Mesothelial cell of epicardium (in vitro differentiated cells): Measurements from ENCODE around the gene CPAMD8. TPM values are rescaled to one million over a fixed set of nuclear protein-coding genes. Genes with fewer than 3 reads are reported as not detected.

Experiments used
- DNase-seq, 2 experiments: peaks; one replicate each; pipeline ENCODE4 v3.0.0; 2021; ENCODE audit warnings: low spot score in 2 of 2; ENCODE audit not compliant: unreplicated experiment in 2 of 2
- H3K27ac Mint-ChIP-seq: 2 replicates; pipeline ENCODE4 v1.8.0; 2021; ENCODE audit warnings: mixed read lengths
- H3K27me3 Mint-ChIP-seq: 2 replicates; pipeline ENCODE4 v1.8.0; 2021; ENCODE audit warnings: low read depth, mixed read lengths
- H3K36me3 Mint-ChIP-seq: 2 replicates; pipeline ENCODE4 v1.8.0; 2021; ENCODE audit warnings: mixed read lengths
- H3K4me1 Mint-ChIP-seq: 2 replicates; pipeline ENCODE4 v1.8.0; 2021; ENCODE audit warnings: mixed read lengths
- H3K4me3 Mint-ChIP-seq: 2 replicates; pipeline ENCODE4 v1.8.0; 2021; ENCODE audit warnings: mild to moderate bottlenecking, moderate library complexity, mixed read lengths
- H3K9me3 Mint-ChIP-seq: 2 replicates; pipeline ENCODE4 v1.8.0; 2021; ENCODE audit warnings: mixed read lengths
- total RNA-seq: library from RNA; stranded (reverse); gene quantifications from 3 replicates; pipeline ENCODE4 v1.2.1, GENCODE V29; 2021
- TF ChIP-seq, protein P1 (sequence below): fragments of 200-600 bp; sonication (generic); IDR thresholded peaks from one replicate; pipeline ENCODE4 v1.5.0; 2021; ENCODE audit warnings: antibody characterized with exemption; ENCODE audit not compliant: unreplicated experiment

Gene CPAMD8
- total RNA-seq, 1 donor from 2014 or later, result 40.9 TPM

DNA sequence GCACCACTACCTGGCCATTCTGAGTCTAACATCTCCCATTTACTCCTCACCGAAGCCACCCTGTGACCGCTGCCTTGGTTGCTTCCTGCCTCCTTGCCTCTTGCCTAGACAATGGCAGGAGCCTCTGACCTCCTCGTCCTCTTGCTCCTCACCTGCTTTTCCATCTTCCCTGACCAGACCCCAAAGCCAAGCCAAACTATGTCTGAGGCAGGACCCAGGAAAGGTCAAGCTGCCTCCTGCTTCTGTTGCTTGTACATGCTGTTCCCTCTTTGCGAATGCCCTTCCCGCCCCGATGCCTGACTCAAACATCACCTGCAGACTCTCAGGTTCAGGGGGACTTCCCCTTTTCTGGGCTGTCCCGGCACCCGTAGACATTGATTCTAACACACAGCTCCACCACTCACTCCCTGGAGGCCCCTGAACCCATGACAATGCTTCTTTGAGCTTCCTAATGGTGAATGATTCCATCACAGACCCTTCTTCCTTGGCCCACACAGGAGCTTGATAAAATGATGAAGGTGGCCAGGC is 77.0 kb downstream of the CPAMD8 start:
- peaks cover 11% of the 10 kb centered on the region for H3K36me3 Mint-ChIP-seq
- H3K4me3 Mint-ChIP-seq, result no peak overlapping the region
- DNase-seq, result no peak
- no peak overlapping the region for H3K27ac Mint-ChIP-seq
- H3K27me3 Mint-ChIP-seq, result no peaks in the 10 kb centered on the region
- no peaks in the 10 kb centered on the region for H3K4me1 Mint-ChIP-seq
- peaks cover 5% of the 10 kb centered on the region for H3K9me3 Mint-ChIP-seq
- TF ChIP-seq, protein P1, sequence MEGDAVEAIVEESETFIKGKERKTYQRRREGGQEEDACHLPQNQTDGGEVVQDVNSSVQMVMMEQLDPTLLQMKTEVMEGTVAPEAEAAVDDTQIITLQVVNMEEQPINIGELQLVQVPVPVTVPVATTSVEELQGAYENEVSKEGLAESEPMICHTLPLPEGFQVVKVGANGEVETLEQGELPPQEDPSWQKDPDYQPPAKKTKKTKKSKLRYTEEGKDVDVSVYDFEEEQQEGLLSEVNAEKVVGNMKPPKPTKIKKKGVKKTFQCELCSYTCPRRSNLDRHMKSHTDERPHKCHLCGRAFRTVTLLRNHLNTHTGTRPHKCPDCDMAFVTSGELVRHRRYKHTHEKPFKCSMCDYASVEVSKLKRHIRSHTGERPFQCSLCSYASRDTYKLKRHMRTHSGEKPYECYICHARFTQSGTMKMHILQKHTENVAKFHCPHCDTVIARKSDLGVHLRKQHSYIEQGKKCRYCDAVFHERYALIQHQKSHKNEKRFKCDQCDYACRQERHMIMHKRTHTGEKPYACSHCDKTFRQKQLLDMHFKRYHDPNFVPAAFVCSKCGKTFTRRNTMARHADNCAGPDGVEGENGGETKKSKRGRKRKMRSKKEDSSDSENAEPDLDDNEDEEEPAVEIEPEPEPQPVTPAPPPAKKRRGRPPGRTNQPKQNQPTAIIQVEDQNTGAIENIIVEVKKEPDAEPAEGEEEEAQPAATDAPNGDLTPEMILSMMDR, result no peak

DNA sequence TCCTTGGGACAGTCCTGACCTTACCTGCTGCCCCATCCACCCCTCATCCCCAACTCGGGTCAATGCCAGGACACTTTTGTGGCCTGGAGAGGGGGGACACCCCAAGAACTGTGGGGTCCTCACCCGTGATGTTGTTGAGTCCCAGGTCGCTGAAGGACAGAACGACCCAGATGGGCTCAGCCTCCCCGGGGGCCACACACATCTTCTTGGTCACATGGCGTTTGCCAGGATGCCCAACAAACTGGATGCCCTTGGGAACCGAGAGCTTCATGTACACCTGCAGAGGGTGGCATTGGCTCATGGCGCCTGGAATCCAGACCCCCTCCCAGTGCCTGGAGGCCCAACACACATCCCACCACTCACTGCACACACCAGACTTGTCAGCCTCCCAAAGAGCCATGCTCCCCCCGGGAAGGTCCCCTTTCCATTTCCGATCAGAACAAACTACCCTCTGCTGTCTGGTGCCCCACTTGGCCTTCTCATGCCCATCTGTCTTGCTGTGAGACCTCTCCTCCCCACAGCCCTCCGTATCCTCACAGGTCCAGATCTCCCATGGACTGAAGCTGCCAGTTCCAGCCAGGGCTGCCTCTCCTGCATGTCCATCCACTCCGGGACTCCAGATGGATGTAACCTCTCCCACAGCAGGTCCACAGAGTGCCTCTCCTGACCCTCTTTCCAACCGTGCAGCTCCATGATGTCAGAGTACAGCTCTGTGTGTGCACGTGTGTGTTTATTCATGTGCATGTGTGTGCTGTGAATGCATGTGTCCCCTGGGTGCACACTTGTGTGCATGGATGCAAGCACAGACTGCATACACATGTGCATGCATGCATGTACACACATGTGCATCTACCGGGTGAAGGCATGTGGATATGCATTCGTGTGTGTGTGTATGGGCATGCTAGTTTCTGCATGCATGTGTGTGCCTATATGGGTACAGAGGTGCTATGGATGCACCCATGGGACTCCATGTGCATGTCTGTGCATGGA is 79.4 kb downstream of the CPAMD8 start:
- H3K36me3 Mint-ChIP-seq, result peaks cover 3% of the 10 kb centered on the region
- DNase-seq, result no peak
- H3K9me3 Mint-ChIP-seq, result no peaks in the 10 kb centered on the region
- H3K27ac Mint-ChIP-seq, result no peak overlapping the region
- TF ChIP-seq, protein P1, result no peak
- H3K4me1 Mint-ChIP-seq, result no peaks in the 10 kb centered on the region
- no peak overlapping the region for H3K4me3 Mint-ChIP-seq
- H3K27me3 Mint-ChIP-seq, result no peaks in the 10 kb centered on the region

DNA sequence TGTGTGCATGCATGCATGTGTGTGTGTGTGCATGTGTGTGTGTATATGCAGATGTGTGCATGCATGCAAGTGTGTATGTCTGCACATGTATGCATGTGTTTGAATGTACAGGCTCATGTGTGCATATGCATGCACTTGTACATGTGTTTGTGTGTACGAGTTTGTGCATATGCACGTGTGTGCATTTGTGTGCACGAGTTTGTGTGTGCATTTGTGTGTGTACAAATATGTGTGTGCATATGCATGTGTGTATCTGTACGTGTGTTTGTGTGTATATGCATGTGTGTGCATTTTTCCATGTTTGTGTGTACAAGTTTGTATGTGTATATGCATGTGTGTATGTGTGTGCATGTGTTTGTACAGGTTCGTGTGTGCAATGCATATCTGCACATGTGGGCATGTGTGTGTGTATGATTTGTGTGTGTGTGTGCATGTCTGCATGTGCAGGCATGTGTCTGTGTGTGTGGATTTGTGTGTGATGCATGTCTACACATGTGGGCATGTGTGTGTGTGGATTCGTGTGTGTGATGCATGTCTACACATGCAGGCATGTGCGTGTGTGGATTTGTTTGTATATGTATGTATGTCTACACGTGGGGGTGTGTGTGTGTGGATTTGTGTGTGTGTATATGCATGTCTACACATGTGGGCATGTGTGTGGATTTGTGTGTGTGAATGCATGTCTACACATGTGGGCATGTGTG is 80.7 kb downstream of the CPAMD8 start:
- Mint-ChIP-seq H3K4me3 (no peak overlapping the region), H3K27ac (no peak overlapping the region), H3K4me1 (no peaks in the 10 kb centered on the region), H3K27me3 (no peaks in the 10 kb centered on the region), H3K9me3 (no peaks in the 10 kb centered on the region), H3K36me3 (peaks cover 5% of the 10 kb centered on the region)
- no peak for DNase-seq
- TF ChIP-seq, protein P1, result no peak

DNA sequence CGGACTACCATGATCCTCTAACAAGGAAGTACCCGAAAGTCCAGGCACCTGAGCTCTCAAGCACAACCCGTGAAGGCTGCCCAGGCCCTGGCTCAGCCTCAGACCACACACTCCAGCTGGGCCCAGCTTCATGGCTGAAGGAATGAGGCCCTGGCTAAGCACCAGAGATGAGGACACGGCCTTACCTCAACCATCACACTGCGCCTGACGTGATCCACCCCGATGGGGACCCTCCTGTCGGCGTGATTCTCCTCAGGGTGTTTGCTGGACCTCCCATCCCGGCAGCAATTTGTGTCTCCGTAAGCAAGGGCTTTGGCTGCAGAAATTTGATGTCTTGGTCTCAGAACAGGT is 81.3 kb downstream of the CPAMD8 start:
- TF ChIP-seq, protein P1, result no peak
- H3K27me3 Mint-ChIP-seq, result no peaks in the 10 kb centered on the region
- H3K9me3 Mint-ChIP-seq, result no peaks in the 10 kb centered on the region
- no peaks in the 10 kb centered on the region for H3K4me1 Mint-ChIP-seq
- no peak overlapping the region for H3K4me3 Mint-ChIP-seq
- DNase-seq, result no peak
- peaks cover 5% of the 10 kb centered on the region for H3K36me3 Mint-ChIP-seq
- no peak overlapping the region for H3K27ac Mint-ChIP-seq

DNA sequence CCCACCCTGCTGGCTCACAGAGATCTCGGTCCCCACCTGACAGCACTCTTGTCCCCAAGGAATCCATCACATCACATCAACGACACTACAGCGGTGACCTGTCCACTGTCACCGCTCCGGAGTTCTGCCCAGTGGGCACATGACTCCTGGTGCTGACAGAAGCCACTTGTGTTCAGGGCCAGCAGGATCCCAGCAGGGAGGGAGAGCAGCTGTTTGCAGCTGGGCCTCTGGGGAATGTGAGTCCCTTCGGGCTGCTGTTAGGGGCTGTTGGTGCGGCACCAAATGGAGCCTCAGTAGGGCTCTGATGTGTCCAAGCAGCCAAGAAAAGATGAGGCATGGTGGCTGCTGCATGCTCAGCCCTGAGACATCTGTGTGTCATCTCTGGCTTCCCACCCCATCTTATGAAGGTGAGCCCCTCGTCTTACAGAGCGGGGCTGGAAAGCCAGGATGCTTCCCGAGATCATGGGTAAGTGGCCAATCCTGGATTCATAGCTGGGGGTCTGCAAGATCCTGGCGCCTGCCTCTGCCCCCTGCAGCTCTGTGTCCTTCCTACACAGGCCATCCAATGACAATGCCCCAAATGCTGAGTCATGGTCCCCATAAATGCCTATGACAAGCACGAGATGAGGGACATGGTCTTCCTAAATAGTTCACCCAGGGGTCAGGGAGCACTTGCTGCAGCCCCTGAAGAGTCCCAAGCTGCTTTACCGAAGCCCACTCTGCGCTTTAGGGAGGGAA is 81.8 kb downstream of the CPAMD8 start:
- H3K36me3 Mint-ChIP-seq, result peaks cover 5% of the 10 kb centered on the region
- H3K4me1 Mint-ChIP-seq, result no peaks in the 10 kb centered on the region
- H3K9me3 Mint-ChIP-seq, result no peaks in the 10 kb centered on the region
- no peaks in the 10 kb centered on the region for H3K27me3 Mint-ChIP-seq
- no peak for DNase-seq
- H3K27ac Mint-ChIP-seq, result no peak overlapping the region
- H3K4me3 Mint-ChIP-seq, result no peak overlapping the region
- TF ChIP-seq, protein P1, result no peak
